ENCODE data around the gene OR6S1.
A peak's percentile ranks its signal among the peaks of the same experiment; 100 is the strongest.

The OR6S1 gene, protein sequence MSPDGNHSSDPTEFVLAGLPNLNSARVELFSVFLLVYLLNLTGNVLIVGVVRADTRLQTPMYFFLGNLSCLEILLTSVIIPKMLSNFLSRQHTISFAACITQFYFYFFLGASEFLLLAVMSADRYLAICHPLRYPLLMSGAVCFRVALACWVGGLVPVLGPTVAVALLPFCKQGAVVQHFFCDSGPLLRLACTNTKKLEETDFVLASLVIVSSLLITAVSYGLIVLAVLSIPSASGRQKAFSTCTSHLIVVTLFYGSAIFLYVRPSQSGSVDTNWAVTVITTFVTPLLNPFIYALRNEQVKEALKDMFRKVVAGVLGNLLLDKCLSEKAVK

DNA sequence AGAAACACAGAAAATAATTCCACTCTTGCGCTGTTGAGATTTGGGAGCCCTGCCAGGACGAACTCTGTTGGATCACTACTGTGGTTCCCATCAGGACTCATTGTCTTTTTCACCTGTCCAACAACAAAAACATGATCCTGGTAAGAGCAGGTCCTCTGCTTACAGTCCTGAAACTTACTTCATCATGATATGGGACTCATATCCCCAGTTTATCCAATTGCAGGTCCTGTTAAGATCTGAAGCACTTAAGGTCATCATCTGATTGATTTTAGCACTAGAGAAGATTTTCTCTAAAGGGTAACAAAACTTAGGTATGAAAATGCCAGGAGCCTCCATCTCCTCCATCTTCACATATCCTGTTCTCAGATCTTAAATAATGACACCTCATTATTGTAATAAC, at the start of gene OR6S1:
Gene OR6S1 (minus strand): TSS at position 101 of the 400 bp plus-strand sequence. CDS start 0 bp downstream, at position 101.
- no peak for DNase-seq

DNA sequence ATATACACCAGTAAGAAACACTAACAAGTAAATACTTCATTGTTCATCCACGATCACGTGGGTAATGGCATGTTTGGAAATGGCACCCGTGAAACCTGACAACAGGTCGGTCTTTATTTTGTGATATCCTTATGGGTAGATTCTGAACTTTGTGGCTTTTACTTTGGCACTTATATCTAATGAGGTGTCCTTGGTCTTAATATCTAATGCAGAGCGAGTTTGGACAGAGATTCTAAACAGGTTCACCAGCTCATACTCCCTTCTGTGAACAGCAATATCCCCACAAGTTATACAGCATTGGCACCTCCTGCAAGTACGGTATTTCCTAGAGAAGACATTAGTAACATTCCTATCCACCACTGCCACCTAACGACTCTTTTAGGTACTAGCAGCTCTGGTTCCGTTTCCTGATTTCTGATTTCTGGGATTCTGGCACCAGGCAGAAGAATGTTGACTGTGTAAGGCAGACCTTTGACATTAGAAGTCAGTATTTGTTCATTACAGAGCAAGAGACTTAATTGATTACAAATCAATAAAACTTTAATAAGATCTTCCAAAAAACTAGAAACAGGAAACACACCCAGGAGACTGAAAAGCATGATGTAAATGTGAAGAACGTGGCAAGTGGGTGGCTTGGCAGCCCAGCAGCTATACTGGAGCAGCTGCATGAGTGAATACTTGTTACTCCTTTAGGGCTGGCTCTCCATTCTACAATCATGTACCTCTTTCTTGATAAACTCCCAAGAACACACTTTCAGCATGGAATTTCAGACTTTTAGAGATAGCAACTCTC, 49.6 kb upstream of the OR6S1 start:
- DNase-seq = peak; percentile 39

DNA sequence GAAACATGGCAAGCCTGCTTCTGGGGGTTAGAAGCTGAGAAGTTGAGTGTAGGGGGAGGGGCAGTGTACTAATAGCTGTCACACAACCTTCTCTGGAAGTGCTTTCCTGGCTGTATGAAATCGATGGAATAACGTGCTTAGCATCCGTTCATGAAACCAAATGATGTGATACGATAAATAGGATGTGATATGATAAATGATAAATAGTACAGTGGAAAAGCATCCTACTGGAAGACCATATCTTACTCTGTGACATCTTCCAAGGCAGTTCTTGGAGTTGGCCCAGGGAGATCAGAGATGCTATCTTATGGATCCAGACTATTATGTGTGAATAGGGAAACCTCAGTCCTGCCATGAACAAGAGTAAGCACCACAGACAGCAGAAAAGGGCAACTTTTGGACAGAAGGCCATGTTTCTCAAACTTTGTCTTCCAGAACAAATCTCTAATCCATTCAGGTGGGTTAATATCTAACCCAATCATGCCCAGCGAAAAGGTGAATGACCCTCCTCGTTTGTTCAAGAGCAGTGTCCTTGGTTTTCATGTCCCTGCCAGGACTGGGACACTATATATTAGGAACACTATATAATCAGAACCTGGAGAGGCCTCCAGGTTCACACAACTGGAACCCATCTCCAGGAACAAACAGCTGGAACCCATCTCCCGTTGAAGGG, 46.8 kb upstream of the OR6S1 start, which contains the start of gene ANG:
Gene ANG (plus strand): TSS at position 598 of the 673 bp plus-strand sequence. CDS start 4,801 bp downstream, outside the sequence.
- no peak for DNase-seq

DNA sequence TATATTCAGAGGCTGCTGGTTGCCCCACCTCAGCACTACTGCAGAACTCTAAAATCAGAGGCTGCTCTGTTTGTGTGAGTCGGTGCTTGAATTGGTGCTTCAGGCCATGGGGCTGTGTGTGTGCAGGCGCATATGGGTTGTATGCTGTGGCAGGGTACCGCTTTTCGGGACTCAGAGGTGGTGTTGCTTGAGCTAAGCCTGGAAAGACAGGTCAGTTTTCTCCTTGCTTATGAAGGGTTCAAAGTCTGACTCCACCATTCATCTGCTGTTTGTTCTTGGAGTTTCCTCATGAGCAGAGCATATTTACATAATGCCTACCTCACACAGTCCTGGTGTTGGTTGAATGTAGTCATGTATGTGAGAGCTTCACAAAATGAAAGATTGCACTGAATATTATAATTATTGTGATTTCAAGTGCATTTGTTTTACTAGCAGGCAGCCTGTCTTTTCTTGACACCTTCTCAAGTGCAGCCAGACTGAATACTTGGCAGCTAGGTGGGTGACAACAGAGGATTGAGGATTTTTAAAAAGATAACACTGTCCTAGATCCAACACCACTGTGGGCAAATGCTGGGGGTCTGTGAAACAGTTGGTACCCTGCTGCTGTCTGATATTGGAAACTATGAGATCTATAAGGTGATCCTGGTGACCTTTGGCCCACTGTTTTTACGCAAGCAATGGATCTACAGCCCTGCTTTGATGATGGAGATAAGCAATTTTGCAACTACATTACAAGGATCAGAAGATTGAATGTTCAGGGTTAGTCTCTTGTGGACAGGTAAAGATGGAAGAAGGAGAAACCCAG, 46.1 kb upstream of the OR6S1 start:
- no peak for DNase-seq

DNA sequence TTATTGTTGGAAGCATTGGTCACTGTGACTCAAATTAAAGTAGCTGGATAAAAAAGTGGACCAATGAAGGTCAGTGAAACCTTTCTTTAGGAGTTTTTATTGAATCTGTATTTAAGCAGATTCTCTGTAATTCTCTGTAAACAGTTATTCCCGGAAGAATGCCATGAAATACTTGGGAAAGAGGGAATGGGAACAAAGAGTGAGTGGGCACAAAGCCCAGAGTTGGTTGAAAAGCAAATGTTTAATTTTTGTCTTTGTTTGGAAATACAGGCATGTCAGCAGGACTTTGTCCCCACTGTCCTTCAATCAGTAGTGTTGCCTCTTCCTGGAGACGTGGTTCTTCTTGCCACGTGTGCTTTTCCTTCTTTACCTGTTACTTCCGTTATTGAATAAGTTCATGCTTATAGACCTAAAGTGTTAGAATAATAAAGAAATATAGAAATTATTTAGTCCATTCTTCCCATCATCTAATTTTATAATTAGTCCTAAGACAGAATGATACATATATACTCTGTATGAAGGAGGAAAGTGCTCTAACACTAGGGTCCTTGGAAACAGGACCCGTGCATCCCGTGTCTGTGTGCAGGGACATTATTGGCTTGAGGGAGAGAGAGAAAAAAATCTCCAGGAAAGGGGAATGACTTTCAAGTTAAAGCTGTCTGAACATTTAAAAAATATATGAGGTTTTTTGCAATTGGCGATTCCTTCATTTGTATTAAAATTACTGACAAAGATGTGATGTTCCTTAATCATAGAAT, 45.1 kb upstream of the OR6S1 start:
- no peak for DNase-seq

DNA sequence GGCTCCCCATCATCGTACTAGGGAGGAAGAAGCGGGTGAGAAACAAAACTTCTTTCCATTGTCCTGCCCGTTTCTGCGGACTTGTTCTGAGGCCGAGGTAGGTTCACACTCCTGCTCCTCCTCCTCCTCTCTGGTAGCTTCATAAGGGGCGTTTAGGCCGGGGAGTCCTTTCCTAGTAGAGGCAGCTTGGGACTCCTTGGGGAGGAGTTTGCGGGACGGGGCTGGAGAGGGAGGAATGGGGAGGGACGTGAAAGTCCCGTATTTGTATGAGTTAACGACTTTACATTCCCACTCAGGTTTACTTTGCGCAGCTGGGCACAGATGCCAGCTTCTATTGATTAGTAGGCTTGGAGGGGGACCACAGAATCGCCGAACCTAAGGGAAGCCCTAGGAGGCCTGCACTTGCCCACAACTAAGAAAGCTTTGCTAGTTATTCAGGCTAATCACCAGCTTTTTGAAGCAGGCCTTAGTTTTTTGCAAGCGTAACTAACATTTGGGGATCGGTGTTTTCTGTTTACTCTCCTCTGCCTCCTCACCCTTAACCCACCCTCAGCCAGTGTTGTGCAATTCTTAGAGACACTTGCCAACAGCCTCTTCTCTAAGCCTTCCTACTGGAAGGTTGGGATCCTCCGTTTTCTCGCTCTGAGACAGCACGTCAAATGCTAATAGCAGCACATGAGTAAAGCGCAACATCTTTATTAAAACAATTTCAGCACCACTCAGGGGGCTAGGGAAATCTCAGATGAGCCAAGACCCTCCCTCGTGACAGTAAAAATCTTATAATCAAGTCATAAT, 43.4 kb upstream of the OR6S1 start:
- DNase-seq = no peak

DNA sequence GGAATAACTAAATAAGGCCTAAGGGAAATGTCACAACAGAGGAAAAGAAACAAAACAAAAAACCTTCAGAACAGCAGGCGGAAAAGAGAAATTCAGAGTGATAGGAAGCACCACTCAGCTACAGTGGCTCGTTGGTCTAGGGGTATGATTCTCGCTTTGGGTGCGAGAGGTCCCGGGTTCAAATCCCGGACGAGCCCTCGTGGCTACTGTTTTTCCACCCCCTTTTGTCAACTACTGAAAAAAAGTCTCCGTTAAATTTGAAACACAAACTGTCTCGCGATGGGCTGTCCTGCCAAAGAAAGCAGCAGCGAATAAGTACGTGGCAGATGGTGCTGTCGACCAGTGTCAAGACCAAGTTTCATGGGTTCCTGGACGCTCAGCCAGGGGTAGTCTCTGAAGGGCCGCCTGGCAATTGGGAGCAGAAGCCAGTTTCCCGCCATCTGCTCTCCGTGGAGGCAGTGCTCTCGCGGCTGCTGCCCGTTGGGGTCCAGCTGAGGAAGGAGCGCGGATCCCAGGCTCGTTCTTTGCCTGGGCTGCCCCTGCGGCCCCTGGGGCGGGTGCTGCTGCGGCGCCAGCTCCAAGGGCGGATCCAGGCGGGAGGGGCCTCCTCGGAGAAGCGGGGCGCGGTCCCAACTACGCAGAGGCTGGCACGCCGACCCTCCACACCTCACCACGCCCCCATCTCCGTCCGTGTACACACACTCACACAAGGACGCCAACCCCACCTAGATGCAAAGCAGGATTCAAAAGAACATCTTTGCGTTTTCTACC, 42.6 kb upstream of the OR6S1 start, which contains the start of gene RNASE4:
Gene RNASE4 (plus strand): TSS at position 670 of the 771 bp plus-strand sequence. CDS start 14,812 bp downstream, outside the sequence.
- DNase-seq = peak; percentile 82

DNA sequence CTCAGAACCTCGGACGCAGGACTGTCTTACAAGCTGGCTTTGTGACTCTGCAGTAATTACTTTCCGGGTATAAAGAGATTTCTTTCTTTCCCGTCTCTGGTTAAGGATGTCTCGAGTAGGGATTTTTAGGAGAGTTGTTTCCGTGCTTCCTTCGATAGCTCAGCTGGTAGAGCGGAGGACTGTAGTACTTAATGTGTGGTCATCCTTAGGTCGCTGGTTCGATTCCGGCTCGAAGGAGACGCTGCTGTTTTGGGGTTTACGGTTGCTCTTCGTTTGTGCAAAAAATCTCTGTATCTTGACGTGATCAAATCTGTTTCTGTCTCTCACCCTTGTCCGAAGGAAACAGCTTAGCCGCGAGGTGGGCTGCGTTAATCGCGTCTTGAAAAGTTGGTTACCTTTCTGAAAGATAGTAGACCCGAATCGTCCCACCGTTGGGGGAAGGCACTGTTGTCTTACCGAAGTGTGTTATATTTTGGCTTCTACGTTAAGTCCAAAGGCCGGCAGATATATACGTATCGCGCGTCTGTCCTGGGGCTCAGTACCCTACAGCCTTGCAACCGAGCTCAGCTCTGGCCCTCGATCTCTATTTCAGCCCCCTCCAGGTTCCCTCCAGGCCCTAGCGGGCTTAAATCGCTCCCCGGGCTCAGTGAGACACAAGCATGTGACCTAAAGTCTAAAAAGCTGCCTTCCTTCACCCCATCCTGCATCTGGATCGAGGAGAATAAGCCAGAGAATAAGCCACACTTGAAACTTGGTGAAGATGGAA, 41.8 kb upstream of the OR6S1 start:
- DNase-seq = peak; percentile 84

DNA sequence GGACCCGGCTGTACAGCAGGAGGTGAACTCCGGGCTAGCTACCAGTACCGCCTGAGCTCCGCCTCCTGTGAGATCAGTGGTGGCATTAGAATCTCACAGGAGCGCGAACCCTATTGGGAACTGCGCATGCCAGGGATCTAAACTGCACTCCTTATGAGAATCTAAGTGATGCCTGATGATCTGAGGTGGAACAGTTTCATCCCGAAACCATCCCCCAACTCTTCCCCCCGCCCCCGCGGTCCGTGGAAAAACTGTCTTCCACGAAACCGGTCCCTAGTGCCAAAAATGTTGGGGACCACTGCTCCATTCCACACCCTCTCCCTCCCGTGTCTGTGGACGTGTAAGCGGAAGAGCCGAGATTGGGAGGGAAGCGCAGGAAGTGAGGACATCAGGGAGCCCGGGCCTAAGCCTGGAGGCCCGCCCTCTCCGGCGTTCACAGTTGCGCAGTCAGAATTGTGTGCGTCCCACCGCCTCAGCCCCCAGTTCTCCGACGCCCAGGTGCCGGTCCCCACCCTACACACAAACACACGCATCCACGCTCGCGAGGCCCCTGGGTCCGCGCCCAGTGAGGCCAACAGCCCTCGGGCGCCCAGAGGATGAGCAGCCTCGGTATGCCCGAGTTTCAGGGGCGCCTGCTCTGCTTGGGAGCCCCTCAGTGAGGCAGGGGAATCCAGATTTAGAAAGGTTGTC, 41.1 kb upstream of the OR6S1 start:
- DNase-seq = peak; percentile 86

DNA sequence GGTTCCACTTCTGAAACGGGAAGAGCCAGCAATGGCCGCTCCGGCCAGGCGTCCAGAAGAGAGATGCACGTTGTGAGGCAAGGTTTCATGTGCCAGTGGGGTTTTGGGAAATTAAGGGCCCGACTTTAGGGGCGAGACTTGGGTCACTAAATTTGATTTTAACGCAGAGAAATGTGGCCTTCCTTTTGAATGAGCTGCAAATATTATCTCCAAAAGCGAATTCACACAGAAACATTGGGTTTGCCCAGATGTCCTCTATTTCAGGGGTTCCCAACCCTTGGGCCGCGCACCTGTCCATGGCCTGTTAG, 40.6 kb upstream of the OR6S1 start:
- no peak for DNase-seq

DNA sequence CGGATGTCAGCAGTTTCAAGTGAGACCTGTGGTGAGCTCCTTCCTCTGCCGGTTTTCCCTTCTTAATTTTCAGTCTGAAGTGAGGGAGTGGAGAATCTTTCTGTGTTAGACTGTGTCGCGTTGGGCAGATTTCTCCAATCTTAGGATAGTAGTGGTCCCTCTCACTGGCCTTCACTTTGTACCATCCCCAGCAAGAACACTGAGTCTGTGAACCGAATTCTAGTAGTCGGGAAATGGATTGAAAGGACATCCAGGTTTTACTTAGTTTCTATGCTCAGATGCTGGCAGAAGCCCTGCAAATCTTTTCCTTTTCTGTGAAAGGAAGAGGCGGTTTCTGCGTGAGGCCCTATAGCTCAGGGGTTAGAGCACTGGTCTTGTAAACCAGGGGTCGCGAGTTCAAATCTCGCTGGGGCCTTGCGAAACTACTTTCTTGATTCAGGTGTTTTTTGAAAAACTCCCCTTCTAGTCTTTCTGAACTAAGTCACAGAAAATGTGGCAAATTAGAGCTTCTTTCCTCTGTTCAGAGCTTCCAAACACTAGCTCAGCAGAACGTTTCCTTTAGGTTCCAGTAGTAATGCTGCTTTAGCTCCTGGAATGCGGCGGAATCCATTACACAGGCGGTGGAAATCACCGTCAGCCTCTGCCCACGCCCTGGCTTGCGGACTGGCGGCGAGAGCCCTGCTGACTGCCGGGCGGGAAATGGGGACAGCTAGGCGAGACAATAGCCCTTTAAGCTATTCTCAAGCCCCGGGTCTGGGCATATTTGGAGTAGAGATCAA, 40.0 kb upstream of the OR6S1 start:
- peak; percentile 88 for DNase-seq

DNA sequence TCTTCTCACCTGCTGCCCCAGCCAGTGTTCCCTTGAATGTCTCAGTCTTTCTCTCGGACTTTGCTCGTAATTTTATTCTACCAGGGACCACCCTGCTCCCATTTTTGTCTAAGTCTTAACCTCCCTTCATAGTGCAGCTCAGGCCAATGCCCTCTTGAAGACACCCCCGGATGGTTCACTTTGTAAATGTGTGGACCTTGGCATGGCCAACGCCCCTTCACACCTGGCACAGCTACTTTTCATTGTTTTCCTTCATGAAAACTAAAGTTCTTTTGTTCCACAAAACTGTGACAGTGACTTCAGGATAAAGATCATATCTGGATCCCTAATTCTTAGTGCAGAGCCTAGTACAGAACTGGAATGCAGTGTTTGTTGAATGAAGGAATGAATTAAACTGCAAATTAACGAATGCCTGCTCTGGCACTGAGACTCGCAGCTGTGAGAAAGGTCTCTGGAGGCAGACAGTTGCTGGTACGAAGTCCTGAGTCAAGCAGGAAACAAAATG, 39.4 kb upstream of the OR6S1 start:
- peak; percentile 70 for DNase-seq

DNA sequence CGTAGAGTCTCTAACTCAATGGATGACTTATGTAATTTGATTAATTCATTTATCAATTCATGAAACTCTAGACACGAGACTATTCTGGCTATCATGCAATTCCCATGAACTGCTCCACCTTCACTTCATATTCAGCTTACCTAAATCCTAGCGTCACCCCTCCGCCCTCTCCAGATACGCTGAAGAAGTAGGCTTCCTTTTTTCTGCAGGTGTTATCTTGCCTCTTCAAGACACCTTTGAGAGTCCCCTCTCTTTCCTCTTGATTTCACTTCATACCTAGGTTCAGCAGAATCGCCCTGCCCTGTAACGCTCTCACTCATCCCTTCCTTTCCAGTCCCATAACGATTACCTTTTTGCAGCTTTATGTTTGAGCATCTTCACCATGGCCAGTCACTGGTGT, 38.9 kb upstream of the OR6S1 start:
- no peak for DNase-seq

DNA sequence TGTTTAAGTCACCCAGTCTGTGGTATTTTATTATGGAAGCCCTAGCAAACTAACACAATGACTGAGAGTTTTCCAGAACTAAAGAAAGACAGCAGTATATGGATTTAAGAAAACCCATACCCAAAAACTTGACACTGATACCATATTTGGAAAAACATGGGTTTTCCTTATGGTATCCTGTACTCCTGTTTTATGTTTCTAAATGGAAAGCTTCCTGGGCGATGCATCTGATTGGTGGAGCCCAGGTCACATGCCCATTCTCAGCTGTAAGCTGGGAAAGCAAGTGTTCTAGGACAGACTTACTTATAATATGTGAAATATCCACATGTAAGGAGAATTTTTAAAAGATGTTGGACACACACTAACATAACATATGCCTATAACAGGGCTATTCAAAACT, 38.4 kb upstream of the OR6S1 start:
- no peak for DNase-seq

DNA sequence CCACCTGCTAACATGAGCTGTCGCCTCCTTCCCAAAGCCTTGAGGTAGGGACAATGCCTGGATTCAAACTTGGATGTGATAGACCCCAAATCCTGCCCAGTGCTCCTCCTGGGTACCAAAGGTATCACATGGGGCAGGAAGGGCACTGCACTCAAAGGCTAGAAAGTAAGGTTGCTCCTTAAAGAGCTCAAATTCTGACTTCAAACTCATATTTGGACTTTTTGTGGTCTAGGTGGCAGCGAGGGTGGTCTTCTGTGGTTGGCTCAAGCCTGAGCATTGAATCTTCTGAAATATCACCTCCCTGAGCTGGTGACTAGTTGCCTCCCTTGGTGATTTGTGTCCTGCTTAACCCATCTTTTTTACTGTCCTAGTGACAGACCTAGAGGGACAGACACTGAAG, 34.6 kb upstream of the OR6S1 start:
- no peak for DNase-seq

DNA sequence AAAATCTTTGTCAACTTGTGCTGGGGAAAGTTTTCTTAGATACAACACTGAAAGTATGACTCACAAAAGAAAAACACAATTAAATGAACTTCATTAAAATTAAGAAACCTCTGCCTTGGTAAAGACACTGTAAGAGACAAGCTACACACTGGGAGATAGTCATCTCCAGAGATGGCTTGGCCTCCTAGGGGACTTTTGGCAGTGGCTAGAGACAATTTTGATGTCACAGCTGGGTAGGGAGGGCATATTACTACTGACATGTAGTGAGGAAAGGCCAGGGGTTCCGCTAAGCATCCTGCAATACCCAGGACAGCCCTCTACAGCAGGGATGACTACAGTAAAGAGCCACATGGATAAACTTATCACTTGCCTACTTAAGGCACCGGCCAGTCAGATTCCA, 34.2 kb upstream of the OR6S1 start:
- no peak for DNase-seq

DNA sequence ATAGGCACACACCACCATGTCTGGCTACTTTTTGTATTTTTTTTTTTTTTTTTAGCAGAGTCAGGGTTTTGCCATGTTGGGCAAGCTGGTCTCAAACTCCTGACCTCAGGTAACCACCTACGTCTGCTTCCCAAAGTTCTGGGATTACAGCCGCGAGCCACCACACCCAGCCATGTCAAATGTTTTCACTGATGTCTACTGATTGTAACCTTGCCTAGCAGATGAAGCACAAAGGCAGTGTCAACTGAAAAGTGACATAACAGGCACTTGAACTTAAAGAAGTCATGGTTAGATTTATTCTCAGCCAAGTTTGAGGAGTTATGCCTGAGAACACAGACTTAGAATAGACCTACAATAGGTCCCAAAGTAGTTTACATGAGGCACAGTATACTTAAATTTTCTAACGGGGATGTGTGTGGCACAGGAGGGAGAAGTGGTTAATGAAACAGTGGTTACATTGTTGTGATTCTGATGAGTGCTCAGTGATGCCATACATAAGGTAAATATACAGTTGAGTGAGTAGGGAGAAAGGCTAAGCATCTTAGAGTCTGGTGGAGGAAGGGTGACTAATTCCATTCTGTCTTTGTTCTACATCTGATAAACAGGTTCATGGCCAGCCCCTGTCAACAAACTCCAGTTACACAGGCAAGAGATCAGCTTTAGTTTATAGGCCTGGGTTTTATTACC, 30.2 kb upstream of the OR6S1 start:
- no peak for DNase-seq
